Left lobe of liver (tissue), 2 donors: ENCODE measurements around the gene AMN. TPM values are rescaled to one million over a fixed set of nuclear protein-coding genes. Genes with fewer than 3 reads are reported as not detected.

Experiments
- ATAC-seq: fragments of 200-7000 bp; cut with Tn5 transposase; one replicate; pipeline ENCODE4 v1.9.1; 2020; ENCODE audit warnings: mild to moderate bottlenecking, moderate library complexity
- DNase-seq: peaks from one replicate; pipeline ENCODE4 v3.0.0-alpha.2; 2020; ENCODE audit warnings: low spot score
- total RNA-seq: library from RNA; stranded (reverse); gene quantifications from one replicate; pipeline ENCODE4 v1.2.1, GENCODE V29; 2021
- donor health status: DM: no; HTN: no; CAD: no; lungs with moderate emphysema.
- donor health status: DM: no; HTN: yes; CAD: no.

Gene AMN
- total RNA-seq, 1 donor from 2014 or later: 56.0 TPM

- ATAC-seq: no peak
- DNase-seq: no peak
Observed at GRCh38 chr14:102898776-102899515, 23.5 kb upstream of the AMN start.

- no peak for DNase-seq
- no peak for ATAC-seq
Observed at GRCh38 chr14:102899516-102899900, 23.0 kb upstream of the AMN start.

GRCh38 chr14:102900631-102901571, 21.6 kb upstream of the AMN start:
- ATAC-seq (no peak), DNase-seq (no peak)

GRCh38 chr14:102901633-102902032, 20.8 kb upstream of the AMN start:
- ATAC-seq: no peak
- DNase-seq: no peak

- no peak for ATAC-seq
- no peak for DNase-seq
Observed at GRCh38 chr14:102902086-102902485, 20.4 kb upstream of the AMN start.

- no peak for DNase-seq
Observed at GRCh38 chr14:102902523-102903247, 19.8 kb upstream of the AMN start.

GRCh38 chr14:102903248-102903888, 19.1 kb upstream of the AMN start:
- DNase-seq (no peak), ATAC-seq (no peak)

More at GRCh38 chr14:102902523-102903247, 19.8 kb upstream of the AMN start:
- no peak for ATAC-seq

- ATAC-seq: no peak
- DNase-seq: no peak
Observed at GRCh38 chr14:102903889-102904512, 18.5 kb upstream of the AMN start.

- DNase-seq: no peak
- no peak for ATAC-seq
Observed at GRCh38 chr14:102905116-102906108, 17.1 kb upstream of the AMN start.

- ATAC-seq (no peak), DNase-seq (no peak)
Observed at GRCh38 chr14:102906616-102907302, 15.7 kb upstream of the AMN start.

- ATAC-seq (no peak), DNase-seq (no peak)
Observed at GRCh38 chr14:102907303-102907844, 15.1 kb upstream of the AMN start.

- DNase-seq: no peak
- ATAC-seq: no peak
Observed at GRCh38 chr14:102907980-102908730, 14.3 kb upstream of the AMN start.

GRCh38 chr14:102908766-102909455, 13.6 kb upstream of the AMN start:
- DNase-seq (no peak), ATAC-seq (no peak)

GRCh38 chr14:102909462-102909861, 13.0 kb upstream of the AMN start:
- DNase-seq: no peak
- no peak for ATAC-seq

GRCh38 chr14:102909911-102910310, 12.6 kb upstream of the AMN start:
- DNase-seq (no peak), ATAC-seq (no peak)

GRCh38 chr14:102910442-102910841, 12.0 kb upstream of the AMN start:
- ATAC-seq: no peak

GRCh38 chr14:102911541-102911951, 10.9 kb upstream of the AMN start:
- ATAC-seq (no peak), DNase-seq (no peak)

More at GRCh38 chr14:102910442-102910841, 12.0 kb upstream of the AMN start:
- DNase-seq: no peak
